ENCODE data around the gene MAPKAP1.
A peak's percentile ranks its signal among the peaks of the same experiment; 100 is the strongest.
"Not testable (repeated sequence)": the region's sequence is repeated elsewhere in the genome, so short reads cannot be mapped to it uniquely, and the experiment has no call there.

The MAPKAP1 gene

GRCh38 chr9:125411171-125411756 lies 295.7 kb downstream of the MAPKAP1 start:
- peak; percentile 46 for DNase-seq (ENCODE audit: low spot score)

DNA sequence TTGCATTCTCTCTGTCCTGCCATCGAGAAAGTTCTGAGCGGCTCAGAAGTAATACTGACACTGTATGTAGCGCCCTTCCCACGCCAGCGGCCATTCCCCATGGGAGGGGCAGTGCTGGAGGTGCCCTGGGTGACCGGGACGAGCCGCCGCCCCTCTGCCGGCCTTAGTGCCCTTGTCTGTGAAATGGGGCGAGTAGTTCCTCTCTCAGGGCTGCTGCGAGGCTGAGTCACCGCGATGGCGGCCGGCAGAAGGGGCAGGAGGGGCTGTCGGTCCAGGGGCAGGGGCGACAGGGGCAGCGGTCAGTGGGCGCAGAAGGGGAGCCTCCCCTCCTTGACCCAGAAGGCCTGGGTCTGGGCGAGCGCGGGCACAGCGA lies 296.5 kb downstream of the MAPKAP1 start:
- no peak for DNase-seq (ENCODE audit: low spot score)

- no peak for DNase-seq (ENCODE audit: low spot score)
Measured at GRCh38 chr9:125409637-125410521, 297.1 kb downstream of the MAPKAP1 start.

- no peak for DNase-seq (ENCODE audit: low spot score)
Measured at GRCh38 chr9:125409217-125409636, 297.8 kb downstream of the MAPKAP1 start.

- DNase-seq (ENCODE audit: low spot score) = peak; percentile 90
Measured at GRCh38 chr9:125407974-125408900, 298.8 kb downstream of the MAPKAP1 start.

DNA sequence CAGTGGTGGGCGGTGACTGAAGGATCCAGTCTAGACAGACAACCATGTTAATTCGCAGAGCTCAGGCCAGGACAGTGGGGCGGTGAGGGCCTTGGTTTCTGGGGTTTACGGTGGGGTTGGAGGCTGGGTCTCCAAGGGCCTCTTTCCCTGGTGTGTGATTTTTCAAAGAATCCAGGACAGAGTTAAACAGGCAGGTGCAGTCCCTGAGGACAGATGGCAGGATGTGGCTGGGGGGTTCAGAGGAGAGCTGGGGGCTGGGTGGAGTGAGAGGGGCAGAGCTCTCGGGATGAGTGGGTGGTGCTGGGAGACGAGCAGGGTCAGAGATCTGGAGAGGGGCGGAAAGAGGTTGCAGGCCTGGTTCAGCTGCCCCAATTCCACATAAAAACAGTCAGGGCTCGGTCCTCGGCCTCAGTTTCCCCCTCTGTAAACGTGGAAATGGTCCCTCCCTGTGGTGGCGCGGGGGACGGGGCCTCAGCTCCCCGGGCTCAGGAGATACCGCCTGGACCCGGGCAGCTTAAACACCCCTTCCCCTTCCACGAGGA lies 299.5 kb downstream of the MAPKAP1 start:
- DNase-seq (ENCODE audit: low spot score) = no peak

DNA sequence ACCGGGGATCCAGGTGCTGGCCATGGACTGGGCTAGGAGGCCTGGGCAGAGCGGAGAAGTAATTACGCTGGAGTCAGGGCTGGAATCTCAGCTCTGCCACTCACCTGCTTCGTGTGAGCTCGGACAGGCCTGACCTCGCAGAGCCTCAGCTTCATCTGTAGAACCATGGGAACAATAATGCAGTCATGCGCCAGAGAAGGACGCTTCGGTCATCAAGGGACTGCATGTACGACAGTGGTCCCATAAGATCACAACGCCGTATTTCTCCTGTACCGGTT lies 300.3 kb downstream of the MAPKAP1 start:
- DNase-seq (ENCODE audit: low spot score) = no peak

- no peak for DNase-seq (ENCODE audit: low spot score)
Measured at GRCh38 chr9:125405938-125406809, 300.8 kb downstream of the MAPKAP1 start.

DNA sequence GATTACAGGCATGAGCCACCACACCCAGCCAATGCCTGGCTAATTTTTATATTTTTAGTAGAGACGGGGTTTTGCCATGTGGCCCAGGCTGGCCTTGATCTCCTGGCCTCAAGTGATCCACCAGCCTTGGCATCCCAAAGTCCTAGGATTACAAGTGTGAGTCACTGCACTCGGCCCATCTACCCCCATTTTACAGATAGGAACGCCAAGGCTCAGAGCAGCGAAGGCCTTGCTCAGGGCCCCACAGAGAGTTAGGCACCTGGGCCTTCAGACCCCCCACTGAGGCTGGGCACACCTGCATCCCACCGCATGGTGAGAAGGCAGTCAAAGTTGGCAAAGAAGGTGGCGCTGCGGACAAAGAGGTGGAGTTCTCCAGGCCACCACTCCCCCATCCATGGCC lies 302.3 kb downstream of the MAPKAP1 start:
- DNase-seq (ENCODE audit: low spot score) = no peak

DNA sequence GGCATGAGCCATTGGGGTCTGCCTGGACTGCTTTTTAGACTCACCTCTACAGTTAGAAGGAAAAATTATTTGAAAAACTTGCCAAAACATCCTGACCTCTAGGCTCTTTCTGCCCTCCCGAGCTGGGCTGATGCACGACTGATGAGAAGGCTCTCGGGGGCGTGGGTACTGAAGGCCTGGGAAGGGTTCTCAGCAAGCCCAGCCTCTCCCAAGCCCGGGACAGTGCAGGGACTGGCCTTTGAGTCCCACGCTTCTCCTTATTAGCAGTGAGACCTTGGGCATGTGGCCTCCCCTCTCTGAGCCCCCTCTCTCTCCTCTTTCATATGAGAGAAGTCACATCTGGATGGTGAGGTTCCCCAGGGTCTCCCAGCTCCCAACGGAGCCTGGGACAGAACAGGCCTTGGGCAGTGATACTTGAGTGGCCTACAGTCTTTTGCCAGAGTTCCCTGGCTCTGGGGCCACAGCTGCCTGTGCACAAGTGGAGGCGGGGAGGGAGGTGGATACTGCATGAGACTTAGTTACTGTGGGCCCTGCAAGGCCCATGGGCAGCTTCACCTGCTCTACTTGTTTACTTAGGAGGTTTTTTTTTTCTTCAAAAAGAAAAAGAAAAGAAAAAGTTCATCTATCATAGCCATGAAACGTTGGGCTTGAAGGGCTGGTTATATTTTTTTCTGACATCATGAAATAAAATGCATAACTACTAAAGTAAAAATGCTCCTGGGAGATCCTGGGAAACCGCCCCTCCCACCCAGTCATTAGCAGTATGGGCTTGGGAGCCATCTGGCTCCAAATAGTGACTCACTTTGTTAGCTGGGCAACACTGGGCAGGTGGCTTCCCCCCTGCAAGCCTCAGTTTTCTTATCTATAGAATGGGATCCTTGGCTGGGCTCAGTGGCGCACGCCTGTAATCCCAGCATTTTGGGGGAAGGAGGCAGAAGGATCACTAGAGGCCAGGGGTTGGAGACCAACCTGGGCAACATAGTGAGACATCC lies 306.0 kb downstream of the MAPKAP1 start:
- no peak for DNase-seq (ENCODE audit: low spot score)

DNA sequence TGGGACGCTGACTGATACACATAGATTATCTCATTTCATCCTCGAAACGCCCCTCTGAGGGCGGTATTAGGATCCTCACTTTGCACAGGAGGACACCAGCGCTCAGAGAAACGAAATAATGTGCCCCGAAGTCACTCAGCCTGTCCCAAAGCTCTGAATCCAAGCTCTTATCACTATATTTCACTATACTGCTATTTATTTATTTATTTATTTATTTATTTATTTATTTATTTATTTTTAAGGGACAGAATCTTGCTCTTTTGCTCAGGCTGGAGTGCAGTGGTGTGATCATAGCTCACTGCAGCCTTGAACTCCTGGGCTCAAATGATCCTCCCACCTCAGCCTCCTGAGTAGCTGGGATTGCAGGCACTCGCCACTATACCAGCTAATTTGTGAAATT lies 306.8 kb downstream of the MAPKAP1 start:
- DNase-seq (ENCODE audit: low spot score) = not testable (repeated sequence)

DNA sequence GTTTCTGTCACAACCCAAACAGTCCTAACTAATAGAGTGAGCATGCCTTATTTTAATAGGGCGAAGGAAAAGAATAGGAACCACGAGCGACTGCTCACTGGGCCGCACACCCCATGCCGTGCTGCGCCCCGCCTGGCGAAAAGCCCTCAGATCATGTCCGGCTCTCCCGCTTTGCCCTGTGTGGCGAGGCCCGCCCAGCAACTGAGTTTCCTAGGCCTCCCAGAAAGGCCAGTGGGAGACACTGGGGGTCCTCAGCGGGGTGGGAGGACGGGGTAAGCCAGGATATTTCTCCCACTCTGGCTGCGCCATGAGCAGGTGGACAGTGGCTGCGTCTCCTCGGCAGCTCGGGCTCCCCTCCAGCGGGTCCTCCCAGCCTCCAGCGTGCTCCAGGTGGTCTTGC lies 307.3 kb downstream of the MAPKAP1 start:
- DNase-seq (ENCODE audit: low spot score) = no peak

DNA sequence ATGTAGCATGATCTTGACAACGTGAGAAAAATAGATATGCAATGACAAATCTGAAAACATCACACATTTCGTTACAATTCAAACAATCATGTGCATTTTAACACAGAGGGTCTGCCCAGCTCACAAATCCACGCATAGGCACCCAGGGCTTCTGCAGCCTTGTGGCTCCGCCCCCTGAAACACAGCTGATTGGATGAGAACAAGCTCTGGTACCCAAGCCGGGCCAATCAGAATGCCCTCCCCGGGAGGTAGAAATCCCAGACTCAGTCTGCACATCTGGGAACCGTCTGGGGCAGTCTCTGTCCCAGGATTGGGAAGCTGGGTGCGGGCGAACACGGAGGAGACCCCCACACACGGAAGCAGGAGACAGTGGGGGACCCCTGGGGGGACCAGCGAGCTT lies 307.8 kb downstream of the MAPKAP1 start:
- no peak for DNase-seq (ENCODE audit: low spot score)

GRCh38 chr9:125398243-125398642 lies 308.8 kb downstream of the MAPKAP1 start:
- DNase-seq (ENCODE audit: low spot score) = no peak

DNA sequence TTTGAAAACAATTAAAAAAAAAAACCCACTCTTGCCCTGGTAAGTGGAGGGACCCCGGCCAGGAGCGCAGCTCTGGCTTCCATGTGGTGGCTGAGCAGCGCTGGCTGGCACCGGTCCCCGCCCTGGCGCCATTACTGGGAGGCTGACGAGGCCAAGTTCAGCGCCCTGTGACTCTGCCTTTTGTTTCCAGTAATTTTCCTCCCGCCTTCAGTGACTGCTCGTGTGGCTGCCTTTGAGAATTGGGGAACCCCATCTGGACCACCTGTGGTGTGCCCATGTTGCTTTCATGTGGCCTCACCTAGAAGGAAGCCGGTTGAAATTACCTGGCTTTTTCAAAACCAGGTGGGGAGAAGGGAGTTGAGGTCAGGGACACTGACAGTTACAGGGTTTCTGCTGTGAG lies 309.3 kb downstream of the MAPKAP1 start:
- DNase-seq (ENCODE audit: low spot score) = no peak

GRCh38 chr9:125396799-125397198 lies 310.2 kb downstream of the MAPKAP1 start:
- no peak for DNase-seq (ENCODE audit: low spot score)

GRCh38 chr9:125393426-125393825 lies 313.6 kb downstream of the MAPKAP1 start:
- no peak for DNase-seq (ENCODE audit: low spot score)

GRCh38 chr9:125391704-125392103 lies 315.3 kb downstream of the MAPKAP1 start:
- no peak for DNase-seq (ENCODE audit: low spot score)

DNA sequence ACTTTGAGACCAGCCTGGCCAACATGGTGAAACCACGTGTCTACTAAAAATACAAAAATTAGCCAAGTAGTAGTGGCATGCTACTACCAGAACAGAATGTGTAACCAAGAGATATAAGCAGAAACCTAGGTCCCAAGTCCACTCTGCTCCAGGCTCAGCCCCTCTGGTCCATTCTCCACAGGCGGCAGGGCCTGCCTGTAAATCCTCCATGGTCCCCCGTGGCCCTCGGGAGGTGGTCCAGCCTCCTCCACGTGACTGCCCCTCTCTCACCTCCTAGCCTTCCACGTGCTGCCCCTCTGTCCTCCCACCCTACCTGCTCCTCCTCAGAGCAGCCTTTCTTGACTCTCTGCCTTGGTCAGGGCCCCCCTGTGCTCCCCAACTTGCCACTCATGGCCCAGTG lies 318.0 kb downstream of the MAPKAP1 start:
- DNase-seq (ENCODE audit: low spot score) = no peak

- no peak for DNase-seq (ENCODE audit: low spot score)
Measured at GRCh38 chr9:125387861-125388524, 319.0 kb downstream of the MAPKAP1 start.

Measured in ecto neural progenitor cell (in vitro differentiated cells).